SHP77 treated with DMSO at 0.1 percent for 48 hours (cell line): Measurements from ENCODE around the gene GRAP2.

Experiments
- DNase-seq: peaks from one replicate; lab custom pipeline; 2025; lab: John Stamatoyannopoulos, UW

Gene GRAP2

DNA sequence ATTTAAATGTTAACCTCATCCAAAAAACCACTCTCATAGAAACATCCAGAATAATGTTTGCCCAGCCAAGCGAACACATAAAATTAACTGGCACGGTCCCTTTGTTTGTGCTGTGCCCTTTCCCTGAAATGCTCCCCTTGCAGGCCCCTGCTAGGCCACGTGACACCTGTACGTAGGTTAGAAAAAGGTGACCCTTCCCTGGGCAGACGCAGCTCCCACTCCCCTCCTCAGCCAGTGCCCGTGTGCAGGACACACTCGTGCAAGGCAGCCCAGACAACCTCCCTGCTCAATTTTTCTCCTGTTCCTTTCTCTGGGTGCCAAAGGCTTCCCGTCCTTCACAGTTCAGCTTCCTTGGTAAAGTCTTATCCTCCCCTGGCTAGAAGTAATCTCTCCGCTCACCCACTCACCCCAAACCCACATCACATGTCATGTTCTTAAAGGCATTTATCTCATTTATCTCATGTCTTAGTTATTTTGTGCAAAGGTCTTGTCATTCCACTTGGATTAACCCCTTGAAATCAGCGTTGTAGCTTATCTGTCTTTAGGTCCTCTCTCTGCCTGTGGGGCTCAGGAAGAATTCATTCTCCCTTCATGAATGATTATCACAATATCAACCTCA is 114.6 kb downstream of the GRAP2 start:
- DNase-seq, result no peak

- no peak for DNase-seq
These were observed 117.2 kb downstream of the GRAP2 start for GRCh38 chr22:40018051-40018450.

DNA sequence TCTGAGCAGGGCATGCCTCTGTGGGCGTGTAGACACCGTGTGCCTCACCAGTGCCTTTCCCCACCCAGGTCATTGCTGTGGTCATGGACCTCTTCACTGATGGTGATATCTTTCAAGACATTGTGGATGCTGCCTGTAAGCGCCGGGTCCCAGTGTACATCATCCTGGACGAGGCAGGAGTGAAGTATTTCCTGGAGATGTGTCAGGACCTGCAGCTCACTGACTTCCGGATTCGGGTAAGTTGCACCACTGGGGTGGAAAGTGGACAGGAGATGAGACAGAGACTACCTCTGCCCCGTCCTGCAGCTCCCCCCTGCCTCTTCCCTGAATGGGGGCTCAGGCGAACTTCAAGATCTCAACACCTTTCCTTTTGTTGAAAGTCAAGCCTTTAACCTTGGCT is 118.2 kb downstream of the GRAP2 start:
- no peak for DNase-seq

- no peak for DNase-seq
These were observed 120.1 kb downstream of the GRAP2 start for GRCh38 chr22:40020956-40021355.

DNA sequence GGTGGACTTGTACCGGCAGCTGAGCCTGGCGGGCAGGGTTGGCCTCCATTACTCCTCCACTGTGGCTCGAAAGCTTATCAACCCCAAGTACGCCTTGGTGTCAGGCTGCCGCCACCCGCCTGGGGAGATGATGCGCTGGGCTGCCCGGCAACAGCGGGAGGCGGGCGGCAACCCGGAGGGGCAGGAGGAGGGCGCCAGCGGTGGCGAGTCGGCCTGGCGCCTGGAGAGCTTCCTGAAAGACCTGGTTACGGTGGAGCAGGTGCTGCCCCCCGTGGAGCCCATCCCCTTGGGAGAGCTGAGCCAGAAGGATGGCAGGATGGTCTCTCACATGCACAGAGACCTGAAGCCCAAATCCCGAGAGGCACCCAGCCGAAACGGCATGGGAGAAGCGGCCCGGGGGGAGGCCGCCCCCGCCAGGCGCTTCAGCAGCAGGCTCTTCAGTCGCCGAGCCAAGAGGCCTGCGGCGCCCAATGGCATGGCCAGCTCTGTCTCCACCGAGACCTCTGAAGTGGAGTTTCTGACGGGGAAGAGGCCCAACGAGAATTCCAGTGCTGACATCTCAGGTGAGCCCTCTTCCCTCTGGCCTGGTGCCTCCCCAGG is 120.6 kb downstream of the GRAP2 start:
- DNase-seq, result no peak

DNA sequence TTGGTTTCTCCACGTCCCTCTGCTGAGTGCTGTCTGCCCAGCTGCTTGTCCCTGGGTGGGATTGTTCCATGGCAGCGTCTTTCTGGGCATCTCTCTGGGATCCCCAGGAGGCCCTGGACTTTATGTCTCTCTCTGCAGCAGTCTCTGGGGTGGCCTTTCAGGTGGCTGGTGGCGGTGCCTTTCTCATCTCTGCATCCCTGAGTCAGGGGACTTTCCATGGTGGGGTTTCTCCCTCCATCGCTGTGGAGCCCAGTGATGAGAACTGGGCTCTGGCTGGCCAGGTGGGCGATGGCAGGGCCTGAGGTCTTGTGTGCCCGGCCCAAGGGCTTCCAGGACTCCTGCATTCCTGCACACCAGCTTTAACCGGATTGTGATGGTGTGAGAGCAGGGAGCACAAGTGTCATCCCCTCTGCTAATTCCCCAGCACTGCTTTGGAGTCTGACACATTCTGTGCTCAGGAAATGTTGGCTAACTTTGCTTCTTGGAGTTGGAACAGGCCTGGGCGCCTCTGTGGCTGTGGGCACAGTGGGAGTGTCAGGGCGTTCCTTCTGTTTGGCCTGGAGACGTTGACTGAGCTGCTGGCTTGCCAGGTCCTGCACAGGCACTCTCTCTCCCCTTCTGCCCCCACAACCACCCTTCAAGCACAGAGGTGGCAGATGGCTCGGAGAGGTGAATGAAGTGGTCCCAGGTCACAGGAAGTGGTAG is 121.8 kb downstream of the GRAP2 start:
- no peak for DNase-seq
